Measurements from ENCODE around the gene PTPN3. TPM values are rescaled to one million over a fixed set of nuclear protein-coding genes. Genes with fewer than 3 reads are reported as not detected.

The PTPN3 gene
- total RNA-seq, 2 experiments from 2014 or later: 0.02 to 0.27 TPM

GRCh38 chr9:109471475-109472393 lies 26.4 kb downstream of the PTPN3 start:
- peaks cover 2% of the 10 kb centered on the region for H3K27me3 Mint-ChIP-seq (ENCODE audit: low read depth)
- H3K9me3 Mint-ChIP-seq: no peaks in the 10 kb centered on the region
- intact Hi-C loops (cut with micrococcal nuclease): no loop called here
- H3K27ac Mint-ChIP-seq: no peak overlapping the region
- DNase-seq: no peak
- H3K4me3 Mint-ChIP-seq: no peak overlapping the region
- CTCF ChIA-PET: interaction anchor here (0.9 kb wide), 1 partner anchor 31 kb away, joined by 4 read pairs; no protein-coding TSS in a partner anchor
- no peaks in the 10 kb centered on the region for H3K36me3 Mint-ChIP-seq (ENCODE audit: low read depth)
- H3K4me1 Mint-ChIP-seq (ENCODE audit: low read depth): no peaks in the 10 kb centered on the region

GRCh38 chr9:109469646-109470358 lies 28.3 kb downstream of the PTPN3 start:
- no peak overlapping the region for H3K27ac Mint-ChIP-seq
- H3K36me3 Mint-ChIP-seq (ENCODE audit: low read depth): no peaks in the 10 kb centered on the region
- no peaks in the 10 kb centered on the region for H3K4me1 Mint-ChIP-seq (ENCODE audit: low read depth)
- no peak overlapping the region for H3K4me3 Mint-ChIP-seq
- CTCF ChIA-PET: interaction anchor here (0.6 to 6.1 kb wide), 26 partner anchors 8 to 427 kb away, joined by 3 to 82 read pairs (median 4); partner anchors contain the start of gene FRRS1L
- DNase-seq: peak; percentile 85
- intact Hi-C loops (cut with micrococcal nuclease): loop anchor here (1.0 to 5.0 kb wide), 5 partner anchors 30 to 518 kb away; partner anchors contain the start of gene EPB41L4B
- H3K9me3 Mint-ChIP-seq: no peaks in the 10 kb centered on the region
- peaks cover 5% of the 10 kb centered on the region for H3K27me3 Mint-ChIP-seq (ENCODE audit: low read depth)

- intact Hi-C loops (cut with micrococcal nuclease): loop anchor here (1.0 to 5.0 kb wide), 5 partner anchors 29 to 517 kb away; partner anchors contain the start of gene EPB41L4B
- DNase-seq: no peak
- Mint-ChIP-seq H3K4me3 (no peak overlapping the region), H3K36me3 (ENCODE audit: low read depth) (no peaks in the 10 kb centered on the region), H3K4me1 (ENCODE audit: low read depth) (no peaks in the 10 kb centered on the region), H3K27ac (no peak overlapping the region), H3K9me3 (no peaks in the 10 kb centered on the region), H3K27me3 (ENCODE audit: low read depth) (peaks cover 5% of the 10 kb centered on the region)
- CTCF ChIA-PET: interaction anchor here (0.8 to 6.1 kb wide), 11 partner anchors 9 to 302 kb away, joined by 3 to 82 read pairs (median 4); partner anchors contain the start of gene FRRS1L
These were observed 29.2 kb downstream of the PTPN3 start for GRCh38 chr9:109468927-109469326.

GRCh38 chr9:109467936-109468335 lies 30.2 kb downstream of the PTPN3 start:
- Mint-ChIP-seq H3K27ac (no peak overlapping the region), H3K36me3 (ENCODE audit: low read depth) (no peaks in the 10 kb centered on the region), H3K4me3 (no peak overlapping the region), H3K4me1 (ENCODE audit: low read depth) (no peaks in the 10 kb centered on the region), H3K9me3 (no peaks in the 10 kb centered on the region), H3K27me3 (ENCODE audit: low read depth) (peaks cover 5% of the 10 kb centered on the region)
- intact Hi-C loops (cut with micrococcal nuclease): loop anchor here (2.0 to 5.0 kb wide), 2 partner anchors 57 to 516 kb away; no protein-coding TSS in a partner anchor
- DNase-seq: no peak
- CTCF ChIA-PET: interaction anchor here (0.6 to 6.1 kb wide), 8 partner anchors 13 to 344 kb away, joined by 3 to 82 read pairs (median 4); no protein-coding TSS in a partner anchor

- CTCF ChIA-PET: interaction anchor here (0.9 to 6.1 kb wide), 3 partner anchors 14 to 71 kb away, joined by 3 to 82 read pairs (median 6); no protein-coding TSS in a partner anchor
- peaks cover 9% of the 10 kb centered on the region for H3K27me3 Mint-ChIP-seq (ENCODE audit: low read depth)
- H3K27ac Mint-ChIP-seq: no peak overlapping the region
- no peaks in the 10 kb centered on the region for H3K4me1 Mint-ChIP-seq (ENCODE audit: low read depth)
- no peak overlapping the region for H3K4me3 Mint-ChIP-seq
- intact Hi-C loops (cut with micrococcal nuclease): loop anchor here (5.0 kb wide), 1 partner anchor 515 kb away; no protein-coding TSS in a partner anchor
- no peaks in the 10 kb centered on the region for H3K9me3 Mint-ChIP-seq
- DNase-seq: no peak
- no peaks in the 10 kb centered on the region for H3K36me3 Mint-ChIP-seq (ENCODE audit: low read depth)
These were observed 31.2 kb downstream of the PTPN3 start for GRCh38 chr9:109466623-109467590.

- CTCF ChIA-PET: interaction anchor here (1.1 kb wide), 1 partner anchor 510 kb away, joined by 4 read pairs; no protein-coding TSS in a partner anchor
- Mint-ChIP-seq H3K27me3 (ENCODE audit: low read depth) (peaks cover 20% of the 10 kb centered on the region), H3K4me1 (ENCODE audit: low read depth) (no peaks in the 10 kb centered on the region), H3K9me3 (no peaks in the 10 kb centered on the region), H3K4me3 (no peak overlapping the region), H3K36me3 (ENCODE audit: low read depth) (no peaks in the 10 kb centered on the region), H3K27ac (no peak overlapping the region)
- intact Hi-C loops (cut with micrococcal nuclease): no loop called here
- DNase-seq: no peak
These were observed 34.0 kb downstream of the PTPN3 start for GRCh38 chr9:109463924-109464625.

- no peaks in the 10 kb centered on the region for H3K9me3 Mint-ChIP-seq
- DNase-seq: no peak
- H3K4me3 Mint-ChIP-seq: no peak overlapping the region
- H3K27ac Mint-ChIP-seq: no peak overlapping the region
- intact Hi-C loops (cut with micrococcal nuclease): no loop called here
- H3K36me3 Mint-ChIP-seq (ENCODE audit: low read depth): no peaks in the 10 kb centered on the region
- peaks cover 21% of the 10 kb centered on the region for H3K27me3 Mint-ChIP-seq (ENCODE audit: low read depth)
- no peaks in the 10 kb centered on the region for H3K4me1 Mint-ChIP-seq (ENCODE audit: low read depth)
- CTCF ChIA-PET: interaction anchor here (1.0 kb wide), 1 partner anchor 13 kb away, joined by 3 read pairs; no protein-coding TSS in a partner anchor
These were observed 37.5 kb downstream of the PTPN3 start for GRCh38 chr9:109460576-109460975.

- Mint-ChIP-seq H3K9me3 (no peaks in the 10 kb centered on the region), H3K27ac (no peak overlapping the region), H3K4me1 (ENCODE audit: low read depth) (no peaks in the 10 kb centered on the region), H3K4me3 (no peak overlapping the region), H3K36me3 (ENCODE audit: low read depth) (no peaks in the 10 kb centered on the region), H3K27me3 (ENCODE audit: low read depth) (peaks cover 24% of the 10 kb centered on the region)
- intact Hi-C loops (cut with micrococcal nuclease): no loop called here
- CTCF ChIA-PET: interaction anchor here (1.1 to 1.3 kb wide), 2 partner anchors 10 to 19 kb away, joined by 4 read pairs; no protein-coding TSS in a partner anchor
- no peak for DNase-seq
These were observed 38.7 kb downstream of the PTPN3 start for GRCh38 chr9:109459423-109459822.

GRCh38 chr9:109458453-109459211 lies 39.5 kb downstream of the PTPN3 start:
- Mint-ChIP-seq H3K9me3 (no peaks in the 10 kb centered on the region), H3K27ac (no peak overlapping the region), H3K36me3 (ENCODE audit: low read depth) (no peaks in the 10 kb centered on the region), H3K4me1 (ENCODE audit: low read depth) (no peaks in the 10 kb centered on the region), H3K4me3 (no peak overlapping the region), H3K27me3 (ENCODE audit: low read depth) (peaks cover 24% of the 10 kb centered on the region)
- intact Hi-C loops (cut with micrococcal nuclease): no loop called here
- CTCF ChIA-PET: interaction anchor here (1.1 to 1.3 kb wide), 3 partner anchors 12 to 18 kb away, joined by 3 to 7 read pairs (median 4); no protein-coding TSS in a partner anchor
- DNase-seq: no peak

GRCh38 chr9:109456811-109457210 lies 41.3 kb downstream of the PTPN3 start:
- no peaks in the 10 kb centered on the region for H3K4me1 Mint-ChIP-seq (ENCODE audit: low read depth)
- H3K36me3 Mint-ChIP-seq (ENCODE audit: low read depth): no peaks in the 10 kb centered on the region
- CTCF ChIA-PET: no interaction called here
- peaks cover 20% of the 10 kb centered on the region for H3K27me3 Mint-ChIP-seq (ENCODE audit: low read depth)
- H3K9me3 Mint-ChIP-seq: no peaks in the 10 kb centered on the region
- no peak overlapping the region for H3K27ac Mint-ChIP-seq
- intact Hi-C loops (cut with micrococcal nuclease): no loop called here
- no peak for DNase-seq
- no peak overlapping the region for H3K4me3 Mint-ChIP-seq

Measured in activated naive CD4-positive, alpha-beta T cell treated with anti-CD3 and anti-CD28 coated beads for 36 hours (primary cell).